Panc1 (cell line): ENCODE data around the gene AGPAT4. TPM values are rescaled to one million over a fixed set of nuclear protein-coding genes. Genes with fewer than 3 reads are reported as not detected.

ENCODE experiments used
- ATAC-seq: fragments of 200-7000 bp; cut with Tn5 transposase; 2 replicates; pipeline ENCODE4 v1.9.1; 2020; ENCODE audit warnings: mild to moderate bottlenecking, moderate library complexity
- BruUV-seq: library from RNA; stranded (reverse); fragments of 400-500 nt; replicated peaks from 2 replicates; lab custom pipeline; 2021; lab: Mats Ljungman, UMichigan
- CTCF ChIA-PET: fragments of 300-600 bp; sonication (Branson Sonifier 250); formaldehyde crosslinking; loops from one replicate; lab custom pipeline; 2022; ENCODE audit warnings: antibody characterized with exemption; lab: Charles Lee
- POLR2A ChIA-PET: fragments of 300-600 bp; sonication (Branson Sonifier 250); formaldehyde crosslinking; loops from one replicate; lab custom pipeline; 2022; ENCODE audit warnings: antibody characterized with exemption; lab: Charles Lee
- DNase-seq: peaks from one replicate; pipeline ENCODE4 v3.0.0-alpha.2; 2010; ENCODE audit warnings: low read depth, low spot score
- H3K27ac ChIP-seq: 2 replicates; pipeline ENCODE4 v1.5.1; 2011; ENCODE audit warnings: mild to moderate bottlenecking, low read length, inconsistent platforms
- H3K27me3 ChIP-seq: fragments of 200-500 bp; sonication (Bioruptor generic); 2 replicates; pipeline ENCODE4 v1.6.0; 2014; ENCODE audit warnings: low read length, inconsistent platforms; ENCODE audit not compliant: control insufficient read depth, insufficient read depth
- H3K36me3 ChIP-seq: fragments of 200-500 bp; sonication (Bioruptor generic); 2 replicates; pipeline ENCODE4 v1.5.1; 2014; ENCODE audit warnings: inconsistent platforms, mild to moderate bottlenecking, low read length, moderate library complexity; ENCODE audit not compliant: control insufficient read depth, insufficient read depth
- H3K4me1 ChIP-seq: 2 replicates; pipeline ENCODE4 v1.5.1; 2011; ENCODE audit warnings: inconsistent platforms, mild to moderate bottlenecking, low read length, moderate library complexity; ENCODE audit not compliant: control insufficient read depth, insufficient read depth
- H3K4me3 ChIP-seq, 2 experiments: 2 replicates each; pipeline ENCODE4 v1.5.1; 2011 to 2012; ENCODE audit warnings: low read depth in 2 of 2, low read length in 2 of 2, mild to moderate bottlenecking in 2 of 2, inconsistent platforms in 1 of 2, moderate library complexity in 1 of 2
- H3K9me3 ChIP-seq: fragments of 200-500 bp; sonication (Bioruptor generic); 2 replicates; pipeline ENCODE4 v1.5.1; 2014; ENCODE audit warnings: low read depth, mild to moderate bottlenecking, inconsistent platforms, low read length, moderate library complexity; ENCODE audit not compliant: control insufficient read depth, insufficient read depth
- CTCF ChIP-seq: fragments of 450-650 bp; IDR thresholded peaks from 2 replicates; pipeline ENCODE4 v1.5.1; 2017; ENCODE audit warnings: mild to moderate bottlenecking
- POLR2AphosphoS5 ChIP-seq: IDR thresholded peaks from 2 replicates; pipeline ENCODE4 v1.6.1; 2012; ENCODE audit warnings: mild to moderate bottlenecking, low read depth, low read length, moderate library complexity
- SIN3A ChIP-seq: IDR thresholded peaks from 2 replicates; pipeline ENCODE4 v1.6.1; 2012; ENCODE audit warnings: low read depth, mild to moderate bottlenecking, low read length, moderate library complexity, borderline replicate concordance; ENCODE audit not compliant: insufficient read depth
- TCF7L2 ChIP-seq: IDR thresholded peaks from 2 replicates; pipeline ENCODE4 v1.6.1; 2011; ENCODE audit warnings: mild to moderate bottlenecking, low read depth, low read length, inconsistent platforms
- in situ Hi-C: cut with HindIII; loops from 2 replicates; pipeline ENCODE4 v1.10.0; 2016; ENCODE audit warnings: low sequenced_read_pairs, low pct_unique_long_range_greater_than_20kb
- intact Hi-C: fragments of 100-400 bp; cut with micrococcal nuclease; formaldehyde crosslinking; loops from one replicate; pipeline ENCODE4 v1.10.0; 2022; ENCODE audit not compliant: unreplicated experiment
- total RNA-seq: library from RNA; stranded (reverse); gene quantifications from one replicate; pipeline ENCODE4 v1.2.1, GENCODE V29; 2021; ENCODE audit not compliant: unreplicated experiment
- TF ChIP-seq, protein P1 (sequence below), 2 experiments: IDR thresholded peaks; 2 replicates each; pipeline ENCODE4 v1.6.1; 2011 to 2012; ENCODE audit warnings: low read depth in 2 of 2, control low read depth in 1 of 2, low read length in 1 of 2, mild to moderate bottlenecking in 1 of 2, moderate library complexity in 1 of 2; ENCODE audit not compliant: insufficient read depth in 1 of 2

AGPAT4 gene
- total RNA-seq, 1 experiment from 2014 or later: 12.9 TPM

GRCh38 chr6:161152907-161153662 is 120.8 kb downstream of the AGPAT4 start:
- Histone ChIP-seq H3K4me3 (no peak overlapping the region), H3K4me1 (no peaks in the 10 kb centered on the region), H3K27me3 (no peaks in the 10 kb centered on the region), H3K27ac (no peak overlapping the region), H3K9me3 (no peaks in the 10 kb centered on the region), H3K36me3 (no peaks in the 10 kb centered on the region)
- intact Hi-C loops: loop anchor here (5.0 kb wide), 1 partner anchor 219 kb away; no protein-coding TSS in a partner anchor
- in situ Hi-C loops: no loop called here
- DNase-seq: no peak
- peak; percentile 75; the same call in 1 of the 2 replicates for ATAC-seq
- ChIA-PET CTCF (interaction anchor here (1.8 kb wide), 1 partner anchor 218 kb away, joined by 7 read pairs; no protein-coding TSS in a partner anchor), POLR2A (no interaction called here)
- no TSS peak for BruUV-seq
- TF ChIP-seq, protein P1, sequence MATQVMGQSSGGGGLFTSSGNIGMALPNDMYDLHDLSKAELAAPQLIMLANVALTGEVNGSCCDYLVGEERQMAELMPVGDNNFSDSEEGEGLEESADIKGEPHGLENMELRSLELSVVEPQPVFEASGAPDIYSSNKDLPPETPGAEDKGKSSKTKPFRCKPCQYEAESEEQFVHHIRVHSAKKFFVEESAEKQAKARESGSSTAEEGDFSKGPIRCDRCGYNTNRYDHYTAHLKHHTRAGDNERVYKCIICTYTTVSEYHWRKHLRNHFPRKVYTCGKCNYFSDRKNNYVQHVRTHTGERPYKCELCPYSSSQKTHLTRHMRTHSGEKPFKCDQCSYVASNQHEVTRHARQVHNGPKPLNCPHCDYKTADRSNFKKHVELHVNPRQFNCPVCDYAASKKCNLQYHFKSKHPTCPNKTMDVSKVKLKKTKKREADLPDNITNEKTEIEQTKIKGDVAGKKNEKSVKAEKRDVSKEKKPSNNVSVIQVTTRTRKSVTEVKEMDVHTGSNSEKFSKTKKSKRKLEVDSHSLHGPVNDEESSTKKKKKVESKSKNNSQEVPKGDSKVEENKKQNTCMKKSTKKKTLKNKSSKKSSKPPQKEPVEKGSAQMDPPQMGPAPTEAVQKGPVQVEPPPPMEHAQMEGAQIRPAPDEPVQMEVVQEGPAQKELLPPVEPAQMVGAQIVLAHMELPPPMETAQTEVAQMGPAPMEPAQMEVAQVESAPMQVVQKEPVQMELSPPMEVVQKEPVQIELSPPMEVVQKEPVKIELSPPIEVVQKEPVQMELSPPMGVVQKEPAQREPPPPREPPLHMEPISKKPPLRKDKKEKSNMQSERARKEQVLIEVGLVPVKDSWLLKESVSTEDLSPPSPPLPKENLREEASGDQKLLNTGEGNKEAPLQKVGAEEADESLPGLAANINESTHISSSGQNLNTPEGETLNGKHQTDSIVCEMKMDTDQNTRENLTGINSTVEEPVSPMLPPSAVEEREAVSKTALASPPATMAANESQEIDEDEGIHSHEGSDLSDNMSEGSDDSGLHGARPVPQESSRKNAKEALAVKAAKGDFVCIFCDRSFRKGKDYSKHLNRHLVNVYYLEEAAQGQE (IDR thresholded peaks at IDR 0.05; ENCODE audit: insufficient read depth in 1 of 2, low read depth in 2 of 2, low read length in 1 of 2): no peak
- TF ChIP-seq POLR2AphosphoS5 (no peak), SIN3A (no peak), CTCF (peak; percentile 79; the same call in 1 of the 2 replicates), TCF7L2 (no peak)

GRCh38 chr6:161152527-161152862 is 121.4 kb downstream of the AGPAT4 start:
- ChIA-PET CTCF (interaction anchor here (0.6 to 1.8 kb wide), 2 partner anchors 219 to 220 kb away, joined by 7 read pairs; no protein-coding TSS in a partner anchor), POLR2A (no interaction called here)
- TF ChIP-seq POLR2AphosphoS5 (no peak), SIN3A (no peak), CTCF (no peak), TCF7L2 (no peak)
- TF ChIP-seq, protein P1 (IDR thresholded peaks at IDR 0.05; ENCODE audit: insufficient read depth in 1 of 2, low read depth in 2 of 2, low read length in 1 of 2): no peak
- no peak overlapping the region for H3K4me3 ChIP-seq
- no peaks in the 10 kb centered on the region for H3K27me3 ChIP-seq
- no TSS peak for BruUV-seq
- DNase-seq: no peak
- no peaks in the 10 kb centered on the region for H3K36me3 ChIP-seq
- in situ Hi-C loops: no loop called here
- ATAC-seq: 0 out of 2 replicates have a peak, but pooled peaks have one; percentile 23
- H3K27ac ChIP-seq: no peak overlapping the region
- no peaks in the 10 kb centered on the region for H3K9me3 ChIP-seq
- intact Hi-C loops: loop anchor here (5.0 kb wide), 1 partner anchor 220 kb away; no protein-coding TSS in a partner anchor
- H3K4me1 ChIP-seq: no peaks in the 10 kb centered on the region
